Testis (tissue), 3 donors: ENCODE data around the gene BABAM2. TPM values are rescaled to one million over a fixed set of nuclear protein-coding genes. Genes with fewer than 3 reads are reported as not detected.

ENCODE experiments used
- DNase-seq: peaks from one replicate; pipeline ENCODE4 v3.0.0-alpha.2; 2019
- H3K27ac ChIP-seq, 2 donors: fragments of 200-600 bp; sonication (generic); one replicate each; pipeline ENCODE4 v1.5.1; 2019
- H3K27me3 ChIP-seq: fragments of 200-600 bp; sonication (generic); one replicate; pipeline ENCODE4 v1.5.1; 2019
- H3K36me3 ChIP-seq: fragments of 200-600 bp; sonication (generic); one replicate; pipeline ENCODE4 v1.5.1; 2017; ENCODE audit warnings: low read depth; ENCODE audit errors: missing control alignments
- H3K4me1 ChIP-seq: fragments of 200-600 bp; sonication (generic); one replicate; pipeline ENCODE4 v1.5.1; 2019
- H3K4me3 ChIP-seq, 2 donors: fragments of 200-600 bp; sonication (generic); one replicate each; pipeline ENCODE4 v1.5.1; 2017 to 2019
- H3K9me3 ChIP-seq: fragments of 200-600 bp; sonication (generic); one replicate; pipeline ENCODE4 v1.5.1; 2017
- POLR2A ChIP-seq: fragments of 450-650 bp; IDR thresholded peaks from one replicate; pipeline ENCODE4 v1.6.1; 2017; ENCODE audit warnings: antibody characterized with exemption, mild to moderate bottlenecking, moderate library complexity
- WGBS, 2 donors: methylation state at CpG; one replicate each; pipeline ENCODE4 v1.1.5; 2018; 5-methylcytosine and 5-hydroxymethylcytosine counted together
- intact Hi-C: fragments of 100-400 bp; cut with DNase I; formaldehyde crosslinking; loops from one replicate; pipeline ENCODE4 v1.15.1; 2023; ENCODE audit warnings: low total_unique reads
- polyA plus RNA-seq: library from polyadenylated mRNA; stranded (reverse); fragments of 350-450 nt; fragmentation: Illumina TruSeq; extraction: RNeasy Lipid Tissue Mini Kit (QIAGEN cat#74804); gene quantifications from one replicate; pipeline ENCODE4 v1.2.3, GENCODE V29; 2014; ENCODE audit warnings: low read depth, low replicate concordance; ENCODE audit not compliant: insufficient read depth
- total RNA-seq, 2 donors: library from RNA; depleted of rRNA; stranded (reverse); fragments of >200 nt; gene quantifications; one replicate each; pipeline ENCODE4 v1.2.3, GENCODE V29; 2016
- TF ChIP-seq, protein P1 (sequence below), 3 experiments: fragments of 450-650 bp in 2 of 3; fragments of 200-600 bp in 1 of 3; sonication (generic) in 1 of 3; IDR thresholded peaks; one replicate each; pipeline ENCODE4 v1.5.1; 2016 to 2019; ENCODE audit warnings: antibody characterized with exemption in 3 of 3, mild to moderate bottlenecking in 2 of 3, moderate library complexity in 1 of 3

Gene BABAM2
- total and polyA plus RNA-seq, 3 donors from 2014 or later = 49.2 to 70.6 (median 59.1) TPM

DNA sequence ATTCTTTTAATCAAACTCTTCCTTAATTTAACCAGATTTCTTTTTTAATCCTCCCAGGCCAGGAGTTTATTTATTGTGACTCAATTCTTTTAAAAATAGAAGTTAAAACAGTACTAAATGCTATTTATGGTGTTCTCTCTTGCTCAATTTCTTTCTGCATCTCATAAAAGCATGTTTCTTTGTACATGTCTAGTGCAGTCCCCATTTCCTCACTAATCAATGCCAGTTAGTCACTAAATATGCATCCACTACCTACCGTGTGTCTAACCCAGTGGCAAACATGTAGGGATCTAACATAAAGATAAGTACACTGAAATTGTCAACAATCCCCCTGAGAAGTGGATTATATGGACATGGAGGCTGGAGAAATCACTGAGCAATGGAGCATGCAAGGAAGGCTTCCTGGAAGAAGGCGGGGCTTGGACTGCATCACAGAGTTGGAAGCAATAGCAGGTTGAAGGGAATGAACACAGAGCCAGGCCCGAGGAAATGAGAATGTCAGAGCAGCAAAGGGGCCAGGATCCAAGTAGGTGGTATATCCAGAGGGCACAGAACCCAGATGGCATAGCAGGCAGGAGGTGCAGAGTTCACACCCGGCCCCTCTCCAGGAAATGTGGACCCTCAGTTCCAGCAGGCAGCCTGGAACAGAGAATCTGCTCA lies 396.9 kb downstream of the BABAM2 start:
- no peak for DNase-seq
- H3K27me3 ChIP-seq = no peaks in the 10 kb centered on the region
- intact Hi-C loops = no loop called here
- no peak for TF ChIP-seq POLR2A
- TF ChIP-seq, protein P1, sequence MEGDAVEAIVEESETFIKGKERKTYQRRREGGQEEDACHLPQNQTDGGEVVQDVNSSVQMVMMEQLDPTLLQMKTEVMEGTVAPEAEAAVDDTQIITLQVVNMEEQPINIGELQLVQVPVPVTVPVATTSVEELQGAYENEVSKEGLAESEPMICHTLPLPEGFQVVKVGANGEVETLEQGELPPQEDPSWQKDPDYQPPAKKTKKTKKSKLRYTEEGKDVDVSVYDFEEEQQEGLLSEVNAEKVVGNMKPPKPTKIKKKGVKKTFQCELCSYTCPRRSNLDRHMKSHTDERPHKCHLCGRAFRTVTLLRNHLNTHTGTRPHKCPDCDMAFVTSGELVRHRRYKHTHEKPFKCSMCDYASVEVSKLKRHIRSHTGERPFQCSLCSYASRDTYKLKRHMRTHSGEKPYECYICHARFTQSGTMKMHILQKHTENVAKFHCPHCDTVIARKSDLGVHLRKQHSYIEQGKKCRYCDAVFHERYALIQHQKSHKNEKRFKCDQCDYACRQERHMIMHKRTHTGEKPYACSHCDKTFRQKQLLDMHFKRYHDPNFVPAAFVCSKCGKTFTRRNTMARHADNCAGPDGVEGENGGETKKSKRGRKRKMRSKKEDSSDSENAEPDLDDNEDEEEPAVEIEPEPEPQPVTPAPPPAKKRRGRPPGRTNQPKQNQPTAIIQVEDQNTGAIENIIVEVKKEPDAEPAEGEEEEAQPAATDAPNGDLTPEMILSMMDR (IDR thresholded peaks at IDR 0.05) = no peak
- WGBS, 2 donors = 88 to 92% methylated on average over 3 to 4 of the region's 4 CpGs
- no peaks in the 10 kb centered on the region for H3K36me3 ChIP-seq
- H3K9me3 ChIP-seq = no peaks in the 10 kb centered on the region
- no peak overlapping the region for H3K27ac ChIP-seq
- no peaks in the 10 kb centered on the region for H3K4me1 ChIP-seq
- H3K4me3 ChIP-seq = no peak overlapping the region

DNA sequence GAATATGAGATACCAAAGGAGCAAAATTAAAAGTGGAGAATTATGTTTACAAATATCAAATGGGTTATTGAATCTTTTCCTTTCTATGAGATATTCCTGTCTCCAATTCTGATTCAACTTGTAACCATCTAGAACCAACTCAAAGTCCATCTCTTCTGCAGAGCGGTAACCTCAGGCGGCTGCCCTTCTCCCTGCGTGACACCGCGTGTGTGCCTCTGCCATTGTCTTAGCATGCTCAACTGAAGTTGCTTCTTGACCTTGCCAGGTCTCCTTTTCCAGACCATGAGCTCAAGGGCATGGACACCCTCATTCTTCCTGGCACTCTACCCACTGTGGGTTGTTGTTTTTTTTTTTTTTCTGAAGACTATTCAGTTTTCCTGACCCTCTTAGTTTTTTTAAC lies 398.1 kb downstream of the BABAM2 start:
- intact Hi-C loops = no loop called here
- Histone ChIP-seq H3K9me3 (no peaks in the 10 kb centered on the region), H3K27me3 (no peaks in the 10 kb centered on the region), H3K4me3 (no peak overlapping the region), H3K27ac (no peak overlapping the region), H3K36me3 (no peaks in the 10 kb centered on the region), H3K4me1 (no peaks in the 10 kb centered on the region)
- no peak for DNase-seq
- WGBS, 2 donors = 95 to 100% methylated on average over 5 of the region's 5 CpGs
- TF ChIP-seq, protein P1 (IDR thresholded peaks at IDR 0.05) = no peak

DNA sequence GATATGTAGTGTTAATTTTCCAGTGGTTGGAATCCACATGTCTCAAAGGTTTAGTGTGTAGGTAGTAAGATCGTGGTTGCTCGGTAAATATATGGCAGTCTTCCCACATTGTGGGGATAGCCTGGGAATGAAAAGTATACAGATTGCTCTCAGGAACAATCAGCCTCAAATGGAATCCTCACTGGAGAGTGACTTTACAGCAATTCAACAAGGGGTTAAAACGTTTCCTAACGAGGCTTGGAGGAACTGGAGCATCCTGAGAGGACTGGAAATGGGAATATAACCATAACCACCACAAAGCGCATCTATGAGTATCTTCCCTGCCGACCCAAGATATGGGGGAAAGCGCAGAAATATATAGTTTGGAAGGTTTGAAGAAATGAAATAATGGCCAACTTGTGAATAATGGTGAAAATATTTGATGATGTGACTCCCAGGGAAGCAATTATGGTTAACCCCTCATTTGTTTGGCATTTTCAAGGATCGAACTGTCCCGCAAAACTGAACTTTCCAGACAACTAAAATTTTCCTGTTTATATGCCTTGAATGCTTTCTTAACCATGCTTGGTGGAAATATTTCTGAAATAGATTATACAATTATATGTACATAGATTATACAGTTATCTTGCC lies 401.4 kb downstream of the BABAM2 start:
- TF ChIP-seq POLR2A = no peak
- TF ChIP-seq, protein P1 (IDR thresholded peaks at IDR 0.05) = no peak
- no peak for DNase-seq
- intact Hi-C loops = no loop called here
- Histone ChIP-seq H3K27me3 (no peaks in the 10 kb centered on the region), H3K4me3 (no peak overlapping the region), H3K27ac (no peak overlapping the region), H3K36me3 (no peaks in the 10 kb centered on the region), H3K9me3 (no peaks in the 10 kb centered on the region), H3K4me1 (no peaks in the 10 kb centered on the region)
- WGBS, 2 donors = 91 to 93% methylated on average over 9 of the region's 9 CpGs

DNA sequence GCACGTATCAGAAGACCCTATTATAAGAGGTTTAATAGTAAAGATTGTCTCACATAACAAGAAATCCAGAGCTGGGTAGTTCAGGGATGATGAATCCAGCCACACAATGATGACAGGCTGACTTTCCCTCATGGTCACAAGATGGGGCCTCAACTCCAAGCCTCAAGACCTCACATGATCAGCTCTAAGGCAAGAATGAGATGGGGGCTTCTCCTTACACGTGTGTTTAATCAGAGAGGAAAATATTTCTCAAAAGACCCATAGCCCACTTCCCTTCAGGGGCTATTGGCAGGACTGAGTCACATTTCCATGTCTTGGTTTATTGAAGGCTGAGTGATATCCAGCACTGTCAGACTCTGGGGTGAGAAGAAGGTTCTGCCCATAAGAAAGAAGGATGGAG lies 402.0 kb downstream of the BABAM2 start:
- intact Hi-C loops = no loop called here
- Histone ChIP-seq H3K4me1 (no peaks in the 10 kb centered on the region), H3K27ac (no peak overlapping the region), H3K36me3 (no peaks in the 10 kb centered on the region), H3K27me3 (no peaks in the 10 kb centered on the region), H3K9me3 (no peaks in the 10 kb centered on the region), H3K4me3 (no peak overlapping the region)
- WGBS, 2 donors = 93 to 95% methylated on average over 2 of the region's 2 CpGs
- DNase-seq = no peak
- no peak for TF ChIP-seq POLR2A
- TF ChIP-seq, protein P1 (IDR thresholded peaks at IDR 0.05) = no peak

DNA sequence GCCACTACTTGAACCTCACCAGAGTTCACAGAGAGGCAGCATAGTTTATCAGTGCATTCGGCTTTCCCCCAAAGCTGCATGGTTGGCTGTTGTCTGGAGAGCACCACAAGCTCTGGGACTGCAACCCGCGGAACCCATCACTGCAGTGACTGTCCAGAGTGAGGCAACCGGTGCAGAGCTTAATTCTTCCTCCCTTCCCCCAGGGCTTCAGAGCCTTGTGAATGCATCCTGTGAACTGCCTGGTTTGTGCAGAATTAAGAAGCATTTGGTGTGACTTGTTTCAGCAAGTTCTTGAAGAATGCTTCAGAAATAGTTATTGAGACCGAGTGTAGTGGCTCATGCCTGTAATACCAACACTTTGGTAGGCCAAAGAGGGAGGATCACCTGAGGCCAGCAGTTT lies 402.9 kb downstream of the BABAM2 start:
- intact Hi-C loops = no loop called here
- Histone ChIP-seq H3K4me1 (no peaks in the 10 kb centered on the region), H3K27ac (no peak overlapping the region), H3K9me3 (no peaks in the 10 kb centered on the region), H3K4me3 (no peak overlapping the region), H3K27me3 (no peaks in the 10 kb centered on the region), H3K36me3 (no peaks in the 10 kb centered on the region)
- 77 to 83% methylated on average over 5 of the region's 5 CpGs for WGBS, 2 donors
- TF ChIP-seq, protein P1 (IDR thresholded peaks at IDR 0.05) = no peak
- TF ChIP-seq POLR2A = no peak
- DNase-seq = no peak
